OCI-LY3 (cell line): ENCODE measurements around the gene RAB32.

Experiments
- CTCF ChIP-seq: fragments of 200-600, 300-600 bp; sonication (generic); IDR thresholded peaks from 2 replicates; pipeline ENCODE4 v1.5.1; 2014; ENCODE audit warnings: antibody characterized with exemption, low read length, low read depth
- EZH2phosphoT487 ChIP-seq: fragments of 200-600 bp; shearing (Covaris generic); IDR thresholded peaks from 2 replicates; pipeline ENCODE4 v1.6.1; 2018; ENCODE audit warnings: antibody characterized with exemption, mixed run types, low read depth

GRCh38 chr6:146601352-146601751, 57.7 kb downstream of the RAB32 start:
- TF ChIP-seq CTCF, result no peak
- TF ChIP-seq EZH2phosphoT487, result no peak
